Activated T-cell treated with anti-CD3 and anti-CD28 coated beads, Interleukin-2, amount 50 U/mL, for 4 hours (primary cell): ENCODE results near the gene DUSP15. TPM values are rescaled to one million over a fixed set of nuclear protein-coding genes. Genes with fewer than 3 reads are reported as not detected.

Experiments used
- ATAC-seq, 2 donors: fragments of 200-7000 bp; cut with Tn5 transposase; one replicate each; pipeline ENCODE4 v1.10.0; 2021
- DNase-seq: peaks from one replicate; pipeline ENCODE4 v3.0.0-alpha.2; 2020
- H3K27me3 Mint-ChIP-seq: one replicate; pipeline ENCODE4 v1.8.0; 2021; ENCODE audit warnings: low read depth, mixed read lengths
- H3K36me3 Mint-ChIP-seq: one replicate; pipeline ENCODE4 v1.8.0; 2022; ENCODE audit warnings: mixed read lengths; ENCODE audit not compliant: insufficient read depth
- H3K4me1 Mint-ChIP-seq: one replicate; pipeline ENCODE4 v1.8.0; 2021; ENCODE audit warnings: low read depth, mixed read lengths
- H3K4me3 Mint-ChIP-seq: one replicate; pipeline ENCODE4 v1.8.0; 2021; ENCODE audit warnings: mild to moderate bottlenecking, moderate library complexity, mixed read lengths
- H3K9me3 Mint-ChIP-seq: one replicate; pipeline ENCODE4 v1.8.0; 2021; ENCODE audit warnings: mixed read lengths
- total RNA-seq, 3 donors: library from RNA; stranded (reverse); gene quantifications; one replicate each; pipeline ENCODE4 v1.2.1, GENCODE V29; 2021

DUSP15 gene
- total RNA-seq, 3 donors from 2014 or later, result not detected

DNA sequence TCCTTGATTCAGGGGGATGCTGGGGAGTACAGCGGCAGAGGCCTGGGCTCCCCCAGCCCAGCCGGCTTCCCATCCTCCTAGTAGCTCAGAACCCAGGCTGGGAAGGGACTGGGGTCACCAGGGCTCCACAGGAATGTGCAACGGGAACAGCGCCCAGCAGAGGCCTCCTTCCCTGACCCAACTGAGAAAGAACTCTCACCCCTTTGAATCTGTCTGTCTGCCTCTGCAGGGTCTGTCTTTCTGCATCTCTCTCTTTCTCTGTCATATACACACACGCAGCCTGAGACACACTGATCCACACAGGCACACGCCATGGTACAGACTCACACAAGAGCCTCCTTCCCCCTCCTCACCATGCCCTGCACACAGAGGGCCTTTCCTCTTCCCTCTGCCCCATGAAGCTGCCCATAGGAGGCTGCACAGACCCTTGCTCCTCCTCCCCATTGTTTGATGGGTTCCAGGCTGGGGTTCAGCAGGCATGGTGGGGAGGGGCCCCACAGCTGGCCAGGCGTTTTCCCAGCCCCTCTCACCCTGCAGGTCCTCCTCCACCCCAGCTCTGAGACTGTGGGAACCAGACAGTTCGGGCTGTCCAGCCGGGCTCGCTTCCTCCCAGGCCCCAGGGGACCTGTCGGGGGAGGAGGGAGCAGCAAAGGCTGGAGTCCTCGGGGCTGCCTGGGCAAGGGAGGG, 27.7 kb downstream of the DUSP15 start:
- no peaks in the 10 kb centered on the region for H3K9me3 Mint-ChIP-seq
- H3K4me1 Mint-ChIP-seq, result no peaks in the 10 kb centered on the region
- ATAC-seq (no peak), DNase-seq (no peak)
- no peaks in the 10 kb centered on the region for H3K36me3 Mint-ChIP-seq
- no peaks in the 10 kb centered on the region for H3K27me3 Mint-ChIP-seq
- no peak overlapping the region for H3K4me3 Mint-ChIP-seq

GRCh38 chr20:31841928-31842327, 28.4 kb downstream of the DUSP15 start:
- no peaks in the 10 kb centered on the region for H3K9me3 Mint-ChIP-seq
- no peaks in the 10 kb centered on the region for H3K36me3 Mint-ChIP-seq
- H3K4me1 Mint-ChIP-seq, result no peaks in the 10 kb centered on the region
- no peak for DNase-seq
- H3K27me3 Mint-ChIP-seq, result no peaks in the 10 kb centered on the region
- H3K4me3 Mint-ChIP-seq, result no peak overlapping the region
- ATAC-seq, result no peak

GRCh38 chr20:31840906-31841816, 29.2 kb downstream of the DUSP15 start:
- ATAC-seq (no peak), DNase-seq (no peak)
- no peak overlapping the region for H3K4me3 Mint-ChIP-seq
- H3K9me3 Mint-ChIP-seq, result no peaks in the 10 kb centered on the region
- H3K36me3 Mint-ChIP-seq, result no peaks in the 10 kb centered on the region
- peaks cover 4% of the 10 kb centered on the region for H3K4me1 Mint-ChIP-seq
- no peaks in the 10 kb centered on the region for H3K27me3 Mint-ChIP-seq

GRCh38 chr20:31839782-31840487, 30.4 kb downstream of the DUSP15 start:
- H3K4me1 Mint-ChIP-seq, result peaks cover 6% of the 10 kb centered on the region
- no peak overlapping the region for H3K4me3 Mint-ChIP-seq
- no peaks in the 10 kb centered on the region for H3K36me3 Mint-ChIP-seq
- ATAC-seq (no peak), DNase-seq (no peak)
- H3K27me3 Mint-ChIP-seq, result no peaks in the 10 kb centered on the region
- H3K9me3 Mint-ChIP-seq, result no peaks in the 10 kb centered on the region

- no peaks in the 10 kb centered on the region for H3K36me3 Mint-ChIP-seq
- ATAC-seq (no peak), DNase-seq (no peak)
- H3K4me1 Mint-ChIP-seq, result peaks cover 6% of the 10 kb centered on the region
- H3K9me3 Mint-ChIP-seq, result no peaks in the 10 kb centered on the region
- no peak overlapping the region for H3K4me3 Mint-ChIP-seq
- H3K27me3 Mint-ChIP-seq, result no peaks in the 10 kb centered on the region
These were observed 31.6 kb downstream of the DUSP15 start for GRCh38 chr20:31838646-31839292.

- Mint-ChIP-seq H3K4me3 (no peak overlapping the region), H3K4me1 (peaks cover 6% of the 10 kb centered on the region), H3K36me3 (no peaks in the 10 kb centered on the region), H3K9me3 (no peaks in the 10 kb centered on the region), H3K27me3 (no peaks in the 10 kb centered on the region)
- no peak for DNase-seq
- ATAC-seq, result no peak
These were observed 32.4 kb downstream of the DUSP15 start for GRCh38 chr20:31837896-31838397.

DNA sequence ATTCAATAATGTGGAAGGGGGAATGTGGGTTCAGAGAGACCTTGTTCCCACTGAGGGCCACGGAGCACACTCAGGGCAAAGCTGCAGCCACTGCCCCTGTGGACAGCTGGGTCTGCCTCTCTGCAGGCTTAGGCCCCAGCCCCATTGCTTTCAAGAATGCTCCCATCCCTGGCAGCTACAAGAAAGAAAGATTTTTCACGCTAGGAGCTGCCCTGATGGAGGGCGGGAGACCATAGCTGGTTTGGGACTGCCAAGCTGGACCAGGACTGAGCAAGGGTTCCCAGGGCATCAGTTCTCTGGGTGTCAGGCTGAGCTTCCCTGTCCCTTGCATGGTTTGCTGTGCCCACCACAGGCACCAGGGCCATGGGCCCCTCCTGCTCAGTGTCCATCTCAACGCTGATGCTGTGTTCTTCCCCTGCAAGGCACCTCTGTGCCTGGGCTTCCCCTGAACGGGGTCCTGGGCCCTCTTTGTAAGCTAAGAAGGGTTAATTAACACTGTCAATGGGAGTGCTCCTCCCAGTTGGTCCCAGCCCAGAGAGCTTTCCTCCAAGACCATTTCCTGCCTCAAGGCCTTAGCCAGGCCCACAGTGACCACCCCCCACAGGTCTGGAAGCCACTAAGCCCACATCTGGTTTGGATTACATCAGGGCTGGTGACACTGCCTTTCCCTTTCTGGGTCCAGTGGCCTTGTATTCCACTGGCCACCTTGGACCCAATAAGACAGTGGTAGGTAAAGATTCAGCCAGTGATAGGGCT, 33.3 kb downstream of the DUSP15 start:
- no peaks in the 10 kb centered on the region for H3K27me3 Mint-ChIP-seq
- no peaks in the 10 kb centered on the region for H3K36me3 Mint-ChIP-seq
- H3K4me1 Mint-ChIP-seq, result peaks cover 6% of the 10 kb centered on the region
- H3K9me3 Mint-ChIP-seq, result no peaks in the 10 kb centered on the region
- DNase-seq (no peak), ATAC-seq (no peak)
- no peak overlapping the region for H3K4me3 Mint-ChIP-seq

- no peaks in the 10 kb centered on the region for H3K9me3 Mint-ChIP-seq
- no peaks in the 10 kb centered on the region for H3K27me3 Mint-ChIP-seq
- H3K4me1 Mint-ChIP-seq, result peaks cover 6% of the 10 kb centered on the region
- no peak for DNase-seq
- ATAC-seq, result peak; percentile 11 to 31
- no peak overlapping the region for H3K4me3 Mint-ChIP-seq
- no peaks in the 10 kb centered on the region for H3K36me3 Mint-ChIP-seq
These were observed 34.1 kb downstream of the DUSP15 start for GRCh38 chr20:31835977-31836852.

GRCh38 chr20:31835554-31835953, 34.8 kb downstream of the DUSP15 start:
- Mint-ChIP-seq H3K9me3 (no peaks in the 10 kb centered on the region), H3K4me3 (no peak overlapping the region), H3K36me3 (no peaks in the 10 kb centered on the region), H3K27me3 (no peaks in the 10 kb centered on the region), H3K4me1 (peaks cover 6% of the 10 kb centered on the region)
- ATAC-seq (peak in 1 of 2 donors; percentile 15), DNase-seq (no peak)

- Mint-ChIP-seq H3K27me3 (no peaks in the 10 kb centered on the region), H3K9me3 (no peaks in the 10 kb centered on the region), H3K4me1 (peaks cover 6% of the 10 kb centered on the region), H3K4me3 (no peak overlapping the region), H3K36me3 (no peaks in the 10 kb centered on the region)
- ATAC-seq, result no peak
- DNase-seq, result no peak
These were observed 36.3 kb downstream of the DUSP15 start for GRCh38 chr20:31833931-31834521.

DNA sequence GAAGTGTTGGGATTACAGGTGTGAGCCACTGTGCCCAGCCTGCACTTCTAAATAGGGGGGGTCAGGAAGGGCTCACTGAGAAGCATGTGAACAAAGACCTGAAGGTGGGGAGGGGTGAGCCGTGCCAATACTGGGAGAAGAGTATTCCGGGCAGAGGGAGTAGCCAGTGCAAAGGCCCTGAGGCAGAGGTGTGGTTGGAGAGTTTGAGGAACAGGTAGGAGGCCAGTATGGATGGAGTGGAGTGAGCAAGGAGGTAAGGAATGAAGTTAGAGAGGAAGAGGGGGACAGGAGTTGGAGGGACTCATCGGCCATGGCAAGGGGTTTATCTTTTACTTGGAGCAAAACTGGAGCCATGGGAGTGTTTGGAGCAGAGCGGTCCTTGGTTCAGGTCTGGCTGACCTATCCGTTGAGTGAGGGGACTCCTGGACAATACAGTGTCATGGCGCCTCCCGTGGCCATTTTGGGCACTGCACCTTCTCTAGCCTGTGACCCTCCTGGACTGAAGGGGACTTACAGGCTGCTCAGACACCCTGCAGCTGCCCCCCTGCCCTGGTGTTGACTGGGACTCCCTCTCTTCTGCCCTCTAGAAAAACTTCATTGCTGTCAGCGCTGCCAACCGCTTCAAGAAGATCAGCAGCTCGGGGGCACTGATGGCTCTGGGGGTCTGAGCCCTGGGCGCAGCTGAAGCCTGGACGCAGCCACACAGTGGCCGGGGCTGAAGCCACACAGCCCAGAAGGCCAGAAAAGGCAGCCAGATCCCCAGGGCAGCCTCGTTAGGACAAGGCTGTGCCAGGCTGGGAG, 37.0 kb downstream of the DUSP15 start:
- Mint-ChIP-seq H3K4me3 (no peak overlapping the region), H3K9me3 (no peaks in the 10 kb centered on the region), H3K36me3 (no peaks in the 10 kb centered on the region), H3K27me3 (no peaks in the 10 kb centered on the region), H3K4me1 (peaks cover 6% of the 10 kb centered on the region)
- DNase-seq (peak; percentile 54), ATAC-seq (peak; percentile 45 to 55)

- no peak for ATAC-seq
- no peak overlapping the region for H3K4me3 Mint-ChIP-seq
- H3K27me3 Mint-ChIP-seq, result no peaks in the 10 kb centered on the region
- H3K4me1 Mint-ChIP-seq, result peaks cover 6% of the 10 kb centered on the region
- no peaks in the 10 kb centered on the region for H3K9me3 Mint-ChIP-seq
- no peaks in the 10 kb centered on the region for H3K36me3 Mint-ChIP-seq
- DNase-seq, result no peak
These were observed 38.5 kb downstream of the DUSP15 start for GRCh38 chr20:31831771-31832306.
